ENCODE data around the gene HDLBP. TPM values are rescaled to one million over a fixed set of nuclear protein-coding genes. Genes with fewer than 3 reads are reported as not detected.

Gene HDLBP
- total RNA-seq, 1 donor from 2014 or later: 839 TPM

- Mint-ChIP-seq H3K27me3 (ENCODE audit: unreplicated experiment) (no peaks in the 10 kb centered on the region), H3K36me3 (ENCODE audit: unreplicated experiment) (peaks cover 57% of the 10 kb centered on the region), H3K9me3 (ENCODE audit: unreplicated experiment) (no peaks in the 10 kb centered on the region), H3K4me3 (ENCODE audit: unreplicated experiment) (no peak overlapping the region), H3K4me1 (ENCODE audit: unreplicated experiment) (peaks cover 9% of the 10 kb centered on the region), H3K27ac (ENCODE audit: unreplicated experiment) (no peak overlapping the region)
- TF ChIP-seq, protein P1, sequence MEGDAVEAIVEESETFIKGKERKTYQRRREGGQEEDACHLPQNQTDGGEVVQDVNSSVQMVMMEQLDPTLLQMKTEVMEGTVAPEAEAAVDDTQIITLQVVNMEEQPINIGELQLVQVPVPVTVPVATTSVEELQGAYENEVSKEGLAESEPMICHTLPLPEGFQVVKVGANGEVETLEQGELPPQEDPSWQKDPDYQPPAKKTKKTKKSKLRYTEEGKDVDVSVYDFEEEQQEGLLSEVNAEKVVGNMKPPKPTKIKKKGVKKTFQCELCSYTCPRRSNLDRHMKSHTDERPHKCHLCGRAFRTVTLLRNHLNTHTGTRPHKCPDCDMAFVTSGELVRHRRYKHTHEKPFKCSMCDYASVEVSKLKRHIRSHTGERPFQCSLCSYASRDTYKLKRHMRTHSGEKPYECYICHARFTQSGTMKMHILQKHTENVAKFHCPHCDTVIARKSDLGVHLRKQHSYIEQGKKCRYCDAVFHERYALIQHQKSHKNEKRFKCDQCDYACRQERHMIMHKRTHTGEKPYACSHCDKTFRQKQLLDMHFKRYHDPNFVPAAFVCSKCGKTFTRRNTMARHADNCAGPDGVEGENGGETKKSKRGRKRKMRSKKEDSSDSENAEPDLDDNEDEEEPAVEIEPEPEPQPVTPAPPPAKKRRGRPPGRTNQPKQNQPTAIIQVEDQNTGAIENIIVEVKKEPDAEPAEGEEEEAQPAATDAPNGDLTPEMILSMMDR (IDR thresholded peaks at IDR 0.05): no peak
- DNase-seq (ENCODE audit: extremely low spot score, unreplicated experiment): peak; percentile 8
These were observed 56.8 kb downstream of the HDLBP start for GRCh38 chr2:241258505-241259280.

GRCh38 chr2:241257419-241258032, 57.9 kb downstream of the HDLBP start:
- TF ChIP-seq, protein P1 (IDR thresholded peaks at IDR 0.05): no peak
- no peak overlapping the region for H3K27ac Mint-ChIP-seq (ENCODE audit: unreplicated experiment)
- H3K9me3 Mint-ChIP-seq (ENCODE audit: unreplicated experiment): no peaks in the 10 kb centered on the region
- peaks cover 9% of the 10 kb centered on the region for H3K4me1 Mint-ChIP-seq (ENCODE audit: unreplicated experiment)
- peaks cover 57% of the 10 kb centered on the region for H3K36me3 Mint-ChIP-seq (ENCODE audit: unreplicated experiment)
- no peak overlapping the region for H3K4me3 Mint-ChIP-seq (ENCODE audit: unreplicated experiment)
- DNase-seq (ENCODE audit: extremely low spot score, unreplicated experiment): no peak
- no peaks in the 10 kb centered on the region for H3K27me3 Mint-ChIP-seq (ENCODE audit: unreplicated experiment)

DNA sequence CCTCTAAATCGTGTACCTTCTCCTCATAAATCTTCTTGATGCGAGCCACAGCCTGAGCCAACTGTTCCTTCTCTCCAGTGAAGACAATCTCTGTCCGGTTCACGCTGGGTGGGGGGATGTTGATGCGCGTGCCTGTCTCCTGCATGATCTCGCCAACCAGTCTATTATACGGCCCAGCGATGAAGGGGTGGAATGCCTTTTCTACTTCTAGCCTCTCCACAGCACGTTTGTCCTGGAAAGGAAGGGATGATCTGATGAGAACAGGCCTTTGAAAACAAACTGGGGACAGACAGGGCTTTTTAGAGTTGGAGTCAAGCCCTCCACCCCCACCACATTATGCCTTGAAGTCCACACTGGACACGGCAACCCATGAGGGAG, 59.3 kb downstream of the HDLBP start:
- H3K9me3 Mint-ChIP-seq (ENCODE audit: unreplicated experiment): no peaks in the 10 kb centered on the region
- no peaks in the 10 kb centered on the region for H3K27me3 Mint-ChIP-seq (ENCODE audit: unreplicated experiment)
- DNase-seq (ENCODE audit: extremely low spot score, unreplicated experiment): peak; percentile 53
- TF ChIP-seq, protein P1 (IDR thresholded peaks at IDR 0.05): no peak
- H3K4me1 Mint-ChIP-seq (ENCODE audit: unreplicated experiment): peaks cover 8% of the 10 kb centered on the region
- H3K36me3 Mint-ChIP-seq (ENCODE audit: unreplicated experiment): peaks cover 51% of the 10 kb centered on the region
- H3K4me3 Mint-ChIP-seq (ENCODE audit: unreplicated experiment): no peak overlapping the region
- H3K27ac Mint-ChIP-seq (ENCODE audit: unreplicated experiment): no peak overlapping the region

DNA sequence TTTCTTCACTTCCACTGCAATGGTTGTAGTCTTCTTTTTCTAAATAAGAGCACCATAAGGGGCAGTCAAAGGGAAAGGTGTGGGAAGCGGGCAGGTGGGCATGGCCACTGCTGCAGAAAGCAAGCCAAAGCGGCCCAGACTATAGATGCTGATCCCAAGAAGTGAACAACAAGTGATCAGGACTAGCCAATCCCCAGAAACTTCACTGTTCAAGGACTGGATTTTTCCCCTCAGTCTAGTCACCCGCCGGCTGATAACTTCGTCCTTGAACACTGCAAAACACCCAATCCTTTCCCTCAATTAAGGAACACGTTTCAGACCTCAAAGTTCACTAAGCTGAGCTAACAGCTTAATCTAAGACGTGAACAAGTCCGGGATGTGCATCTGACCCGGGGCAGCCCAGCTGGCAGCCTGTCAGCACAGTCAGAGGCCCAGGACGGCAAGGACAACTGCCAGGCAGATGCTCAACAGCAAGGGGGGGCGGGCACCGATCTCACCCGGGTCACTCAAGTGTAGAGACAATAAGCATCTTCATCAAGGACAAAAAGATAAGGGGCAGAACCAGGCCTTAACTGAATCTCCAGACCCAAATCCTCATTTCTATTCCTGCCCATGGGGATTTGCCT, 59.8 kb downstream of the HDLBP start:
- peak overlapping the region; percentile 7 for H3K27ac Mint-ChIP-seq (ENCODE audit: unreplicated experiment)
- peak; percentile 80 for DNase-seq (ENCODE audit: extremely low spot score, unreplicated experiment)
- no peaks in the 10 kb centered on the region for H3K9me3 Mint-ChIP-seq (ENCODE audit: unreplicated experiment)
- no peak overlapping the region for H3K4me3 Mint-ChIP-seq (ENCODE audit: unreplicated experiment)
- H3K36me3 Mint-ChIP-seq (ENCODE audit: unreplicated experiment): peaks cover 47% of the 10 kb centered on the region
- peaks cover 8% of the 10 kb centered on the region for H3K4me1 Mint-ChIP-seq (ENCODE audit: unreplicated experiment)
- H3K27me3 Mint-ChIP-seq (ENCODE audit: unreplicated experiment): no peaks in the 10 kb centered on the region
- TF ChIP-seq, protein P1 (IDR thresholded peaks at IDR 0.05): no peak

DNA sequence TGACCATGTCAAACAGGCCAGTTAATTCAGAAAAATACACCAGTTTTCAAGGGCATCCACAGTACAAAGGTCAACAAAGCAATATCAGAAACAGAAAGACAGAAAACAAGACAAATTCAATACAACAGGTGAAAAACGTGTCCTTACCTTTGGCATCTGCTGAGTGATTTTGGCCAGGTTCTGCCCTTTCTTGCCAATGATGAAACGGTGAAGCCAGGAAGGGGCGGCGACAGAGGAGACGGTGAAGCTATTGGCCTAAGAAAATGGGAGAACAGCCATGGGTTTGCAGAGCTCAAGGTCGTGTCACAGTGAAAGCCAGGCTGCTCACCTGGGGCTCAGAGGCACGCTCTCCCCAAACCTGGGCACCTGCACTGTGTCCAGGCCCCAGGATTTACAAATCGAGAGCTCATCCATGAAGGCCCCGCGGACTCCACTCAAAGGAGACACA, 60.5 kb downstream of the HDLBP start:
- Mint-ChIP-seq H3K36me3 (ENCODE audit: unreplicated experiment) (peaks cover 49% of the 10 kb centered on the region), H3K27me3 (ENCODE audit: unreplicated experiment) (no peaks in the 10 kb centered on the region), H3K4me1 (ENCODE audit: unreplicated experiment) (peaks cover 4% of the 10 kb centered on the region), H3K9me3 (ENCODE audit: unreplicated experiment) (no peaks in the 10 kb centered on the region), H3K4me3 (ENCODE audit: unreplicated experiment) (no peak overlapping the region), H3K27ac (ENCODE audit: unreplicated experiment) (no peak overlapping the region)
- DNase-seq (ENCODE audit: extremely low spot score, unreplicated experiment): no peak
- TF ChIP-seq, protein P1 (IDR thresholded peaks at IDR 0.05): no peak

Measured in osteocyte (in vitro differentiated cells).